Smooth muscle cell of trachea (primary cell): ENCODE results near the gene NEIL3. TPM values are rescaled to one million over a fixed set of nuclear protein-coding genes. Genes with fewer than 3 reads are reported as not detected.

Experiments used
- total RNA-seq: library from RNA; depleted of rRNA; stranded (reverse); fragments of >200 nt; gene quantifications from 2 replicates; pipeline ENCODE4 v1.2.1, GENCODE V29; 2014

NEIL3 gene
- 4.0 and 11.5 TPM in 2 replicates for total RNA-seq

GRCh38 chr4:177309522-177310371 is at the start of gene NEIL3:
Gene NEIL3 (plus strand): TSS chr4:177309874. CDS start chr4:177309954, 80 bp downstream.

Other genes starting within 250 kb of the NEIL3 start
- gene AGA, start 132.6 kb downstream of the NEIL3 start, total RNA-seq, result 44.0 and 69.2 TPM in 2 replicates